Progenitor cell of endocrine pancreas (in vitro differentiated cells): ENCODE measurements around the gene ZFP57. TPM values are rescaled to one million over a fixed set of nuclear protein-coding genes. Genes with fewer than 3 reads are reported as not detected.
A peak's percentile ranks its signal among the peaks of the same experiment; 100 is the strongest.

Experiments used
- DNase-seq: peaks from one replicate; pipeline ENCODE4 v3.0.0; 2021; ENCODE audit warnings: low spot score; ENCODE audit not compliant: unreplicated experiment
- H3K27ac Mint-ChIP-seq: 2 replicates; pipeline ENCODE4 v1.8.0; 2021; ENCODE audit warnings: mild to moderate bottlenecking, moderate library complexity, mixed read lengths
- H3K27me3 Mint-ChIP-seq: 2 replicates; pipeline ENCODE4 v1.8.0; 2021; ENCODE audit warnings: mixed read lengths
- H3K36me3 Mint-ChIP-seq: 2 replicates; pipeline ENCODE4 v1.8.0; 2022; ENCODE audit warnings: mixed read lengths; ENCODE audit not compliant: insufficient read depth
- H3K4me1 Mint-ChIP-seq: 2 replicates; pipeline ENCODE4 v1.8.0; 2021; ENCODE audit warnings: low read depth, mixed read lengths
- H3K4me3 Mint-ChIP-seq: 2 replicates; pipeline ENCODE4 v1.8.0; 2021; ENCODE audit warnings: low read depth, mild to moderate bottlenecking, moderate library complexity, mixed read lengths
- H3K9me3 Mint-ChIP-seq: 2 replicates; pipeline ENCODE4 v1.8.0; 2021; ENCODE audit warnings: low read depth, mixed read lengths
- CTCF ChIP-seq: fragments of 200-600 bp; sonication (generic); IDR thresholded peaks from one replicate; pipeline ENCODE4 v1.5.0; 2021; ENCODE audit warnings: antibody characterized with exemption, mild to moderate bottlenecking; ENCODE audit not compliant: unreplicated experiment
- total RNA-seq: library from RNA; stranded (reverse); gene quantifications from 2 replicates; pipeline ENCODE4 v1.2.1, GENCODE V29; 2021

Gene ZFP57
- total RNA-seq, 1 donor from 2014 or later = 0.14 TPM

GRCh38 chr6:29641430-29642148 lies 39.4 kb downstream of the ZFP57 start:
- Mint-ChIP-seq H3K4me1 (peaks cover 4% of the 10 kb centered on the region), H3K27ac (no peak overlapping the region), H3K27me3 (peaks cover 6% of the 10 kb centered on the region), H3K9me3 (no peaks in the 10 kb centered on the region), H3K4me3 (no peak overlapping the region), H3K36me3 (no peaks in the 10 kb centered on the region)
- TF ChIP-seq CTCF = no peak
- no peak for DNase-seq

GRCh38 chr6:29637247-29637646 lies 43.7 kb downstream of the ZFP57 start:
- Mint-ChIP-seq H3K9me3 (no peaks in the 10 kb centered on the region), H3K27ac (no peak overlapping the region), H3K4me1 (peaks cover 10% of the 10 kb centered on the region), H3K4me3 (no peak overlapping the region), H3K36me3 (no peaks in the 10 kb centered on the region), H3K27me3 (peaks cover 12% of the 10 kb centered on the region)
- no peak for DNase-seq
- no peak for TF ChIP-seq CTCF

- Mint-ChIP-seq H3K27ac (peak overlapping the region; percentile 86), H3K9me3 (no peaks in the 10 kb centered on the region), H3K36me3 (peaks cover 3% of the 10 kb centered on the region), H3K4me1 (peaks cover 20% of the 10 kb centered on the region), H3K27me3 (peaks cover 43% of the 10 kb centered on the region), H3K4me3 (peak overlapping the region; percentile 83)
- DNase-seq = no peak
- no peak for TF ChIP-seq CTCF
Observed at GRCh38 chr6:29633534-29633905, 47.4 kb downstream of the ZFP57 start.

GRCh38 chr6:29632789-29633533 lies 48.0 kb downstream of the ZFP57 start, which contains the start of gene GABBR1:
GABBR1 (minus strand) TSS chr6:29633183; CDS start chr6:29632385, 798 bp downstream.
- H3K27me3 Mint-ChIP-seq = peaks cover 43% of the 10 kb centered on the region
- no peaks in the 10 kb centered on the region for H3K9me3 Mint-ChIP-seq
- peak within 1 kb of the TSS; percentile 83 for H3K4me3 Mint-ChIP-seq
- peak within 1 kb of the TSS; percentile 86 for H3K27ac Mint-ChIP-seq
- peaks cover 3% of the 10 kb centered on the region for H3K36me3 Mint-ChIP-seq
- DNase-seq = peak; percentile 76
- H3K4me1 Mint-ChIP-seq = peaks cover 23% of the 10 kb centered on the region
- TF ChIP-seq CTCF = no peak

- Mint-ChIP-seq H3K27me3 (peaks cover 40% of the 10 kb centered on the region), H3K36me3 (peaks cover 3% of the 10 kb centered on the region), H3K27ac (peak overlapping the region; percentile 47), H3K4me3 (peak overlapping the region; percentile 83), H3K9me3 (no peaks in the 10 kb centered on the region), H3K4me1 (peaks cover 23% of the 10 kb centered on the region)
- DNase-seq = peak; percentile 47
- no peak for TF ChIP-seq CTCF
Observed at GRCh38 chr6:29631860-29632731, 48.9 kb downstream of the ZFP57 start.
